ENCODE data around the gene CNIH3. TPM values are rescaled to one million over a fixed set of nuclear protein-coding genes. Genes with fewer than 3 reads are reported as not detected.

Gene CNIH3
- total RNA-seq, 1 donor, result 3.6 TPM

DNA sequence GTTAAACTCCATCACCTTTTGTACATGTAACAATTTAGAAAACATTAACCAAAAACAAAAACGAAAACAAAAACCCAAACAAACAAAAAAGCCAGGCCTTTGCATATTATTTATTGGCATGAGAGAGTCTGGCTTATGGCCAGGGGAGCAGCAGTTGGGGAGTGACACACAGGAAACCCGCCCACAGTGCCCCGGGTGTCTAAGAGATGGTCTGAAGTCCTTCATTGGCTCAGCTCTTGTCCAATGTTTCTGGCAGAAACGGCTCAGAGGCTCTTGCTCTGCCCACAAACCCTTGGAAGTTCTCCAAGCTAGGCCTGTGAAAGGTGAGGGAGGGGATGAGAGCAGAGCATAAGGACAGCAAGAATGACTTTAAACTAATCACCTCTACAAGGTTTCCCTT, 131.5 kb downstream of the CNIH3 start:
- Histone ChIP-seq H3K27me3 (ENCODE audit: insufficient read depth, low read length) (no peaks in the 10 kb centered on the region), H3K4me2 (ENCODE audit: insufficient read depth, low read length) (no peak overlapping the region), H3K79me2 (ENCODE audit: insufficient read depth, low read length) (no peaks in the 10 kb centered on the region), H3K9me3 (ENCODE audit: low read depth, low read length) (no peaks in the 10 kb centered on the region), H4K20me1 (ENCODE audit: insufficient read depth, low read length) (no peaks in the 10 kb centered on the region), H2AFZ (ENCODE audit: low read length) (peak overlapping the region; percentile 78), H3K4me1 (ENCODE audit: insufficient read depth, low read length) (peaks cover 10% of the 10 kb centered on the region), H3K27ac (ENCODE audit: low read depth, low read length) (no peak overlapping the region), H3K36me3 (ENCODE audit: insufficient read depth, low read length) (no peaks in the 10 kb centered on the region), H3K4me3 (ENCODE audit: insufficient read depth, low read length) (no peak overlapping the region)
- TF ChIP-seq CTCF (IDR thresholded peaks at IDR 0.05; ENCODE audit: extremely low read depth, low read depth, low read length), result no peak
- peak; percentile 62 for DNase-seq (ENCODE audit: insufficient read length, low spot score, missing footprints)

DNA sequence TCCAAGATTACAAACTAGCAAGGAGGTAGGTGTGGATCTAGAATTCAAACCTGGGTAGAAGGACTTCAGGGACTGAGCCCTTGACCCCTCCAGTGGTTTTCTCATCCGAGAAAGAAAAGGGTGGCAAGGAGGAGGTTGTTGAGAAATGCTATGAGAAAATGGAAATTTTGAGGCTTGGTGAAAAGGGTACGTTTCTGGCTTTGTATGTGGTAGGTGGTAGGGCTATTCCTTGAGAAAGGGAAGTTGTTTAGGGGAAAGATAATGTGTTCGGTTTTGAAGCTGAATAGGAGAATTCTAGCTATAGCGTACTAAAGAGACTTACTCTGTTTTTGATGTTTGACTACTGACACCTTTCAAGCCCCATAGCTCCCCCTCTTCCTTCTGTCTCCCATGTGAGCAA, 133.8 kb downstream of the CNIH3 start:
- no peaks in the 10 kb centered on the region for H3K9me3 ChIP-seq (ENCODE audit: low read depth, low read length)
- no peaks in the 10 kb centered on the region for H3K79me2 ChIP-seq (ENCODE audit: insufficient read depth, low read length)
- TF ChIP-seq CTCF (IDR thresholded peaks at IDR 0.05; ENCODE audit: extremely low read depth, low read depth, low read length), result no peak
- H3K36me3 ChIP-seq (ENCODE audit: insufficient read depth, low read length), result no peaks in the 10 kb centered on the region
- H3K4me3 ChIP-seq (ENCODE audit: insufficient read depth, low read length), result no peak overlapping the region
- no peaks in the 10 kb centered on the region for H4K20me1 ChIP-seq (ENCODE audit: insufficient read depth, low read length)
- no peak overlapping the region for H2AFZ ChIP-seq (ENCODE audit: low read length)
- DNase-seq (ENCODE audit: insufficient read length, low spot score, missing footprints), result no peak
- peaks cover 10% of the 10 kb centered on the region for H3K4me1 ChIP-seq (ENCODE audit: insufficient read depth, low read length)
- H3K27me3 ChIP-seq (ENCODE audit: insufficient read depth, low read length), result no peaks in the 10 kb centered on the region
- H3K27ac ChIP-seq (ENCODE audit: low read depth, low read length), result no peak overlapping the region
- no peak overlapping the region for H3K4me2 ChIP-seq (ENCODE audit: insufficient read depth, low read length)

GRCh38 chr1:224751624-224752311, 135.7 kb downstream of the CNIH3 start:
- TF ChIP-seq CTCF (IDR thresholded peaks at IDR 0.05; ENCODE audit: extremely low read depth, low read depth, low read length), result no peak
- Histone ChIP-seq H3K27ac (ENCODE audit: low read depth, low read length) (no peak overlapping the region), H3K27me3 (ENCODE audit: insufficient read depth, low read length) (no peaks in the 10 kb centered on the region), H3K36me3 (ENCODE audit: insufficient read depth, low read length) (no peaks in the 10 kb centered on the region), H4K20me1 (ENCODE audit: insufficient read depth, low read length) (no peaks in the 10 kb centered on the region), H3K4me2 (ENCODE audit: insufficient read depth, low read length) (no peak overlapping the region), H2AFZ (ENCODE audit: low read length) (no peak overlapping the region), H3K9me3 (ENCODE audit: low read depth, low read length) (no peaks in the 10 kb centered on the region), H3K4me3 (ENCODE audit: insufficient read depth, low read length) (no peak overlapping the region), H3K79me2 (ENCODE audit: insufficient read depth, low read length) (no peaks in the 10 kb centered on the region), H3K4me1 (ENCODE audit: insufficient read depth, low read length) (peaks cover 10% of the 10 kb centered on the region)
- no peak for DNase-seq (ENCODE audit: insufficient read length, low spot score, missing footprints)

GRCh38 chr1:224753491-224753890, 137.4 kb downstream of the CNIH3 start:
- Histone ChIP-seq H3K4me3 (ENCODE audit: insufficient read depth, low read length) (no peak overlapping the region), H3K27ac (ENCODE audit: low read depth, low read length) (no peak overlapping the region), H3K27me3 (ENCODE audit: insufficient read depth, low read length) (no peaks in the 10 kb centered on the region), H3K36me3 (ENCODE audit: insufficient read depth, low read length) (no peaks in the 10 kb centered on the region), H3K4me2 (ENCODE audit: insufficient read depth, low read length) (no peak overlapping the region), H2AFZ (ENCODE audit: low read length) (no peak overlapping the region), H3K79me2 (ENCODE audit: insufficient read depth, low read length) (no peaks in the 10 kb centered on the region), H4K20me1 (ENCODE audit: insufficient read depth, low read length) (no peaks in the 10 kb centered on the region), H3K4me1 (ENCODE audit: insufficient read depth, low read length) (peaks cover 3% of the 10 kb centered on the region), H3K9me3 (ENCODE audit: low read depth, low read length) (no peaks in the 10 kb centered on the region)
- TF ChIP-seq CTCF (IDR thresholded peaks at IDR 0.05; ENCODE audit: extremely low read depth, low read depth, low read length), result no peak
- no peak for DNase-seq (ENCODE audit: insufficient read length, low spot score, missing footprints)
